Astrocyte (in vitro differentiated cells and primary cell): ENCODE measurements around the gene PVALEF. TPM values are rescaled to one million over a fixed set of nuclear protein-coding genes. Genes with fewer than 3 reads are reported as not detected.

Experiments used
- DNase-seq: peaks from one replicate; pipeline ENCODE4 v3.0.0-alpha.2; 2010; ENCODE audit warnings: low read depth
- FAIRE-seq: peaks from 2 replicates; lab custom pipeline; 2011; peaks lifted over from hg19 to GRCh38; lab: Jason Lieb, UNC
- H2AFZ ChIP-seq: 2 replicates; pipeline ENCODE4 v1.6.0; 2012; ENCODE audit warnings: low read depth, low read length, inconsistent platforms
- H3K27ac ChIP-seq: 2 replicates; pipeline ENCODE4 v1.5.1; 2011; ENCODE audit warnings: low read depth, low read length, inconsistent platforms
- H3K27me3 ChIP-seq: 2 replicates; pipeline ENCODE4 v1.6.0; 2011; ENCODE audit warnings: low read length, inconsistent platforms; ENCODE audit not compliant: insufficient read depth
- H3K36me3 ChIP-seq: 2 replicates; pipeline ENCODE4 v1.5.1; 2011; ENCODE audit warnings: low read length, inconsistent platforms; ENCODE audit not compliant: insufficient read depth
- H3K4me1 ChIP-seq: 2 replicates; pipeline ENCODE4 v1.5.1; 2011; ENCODE audit warnings: low read length, inconsistent platforms; ENCODE audit not compliant: insufficient read depth
- H3K4me2 ChIP-seq: 2 replicates; pipeline ENCODE4 v1.6.0; 2012; ENCODE audit warnings: low read length, inconsistent platforms
- H3K4me3 ChIP-seq: 2 replicates; pipeline ENCODE4 v1.5.1; 2011; ENCODE audit warnings: low read depth, mild to moderate bottlenecking, low read length, inconsistent platforms; ENCODE audit not compliant: insufficient read depth
- H3K79me2 ChIP-seq: 2 replicates; pipeline ENCODE4 v1.6.0; 2012; ENCODE audit warnings: mild to moderate bottlenecking, low read length, inconsistent platforms; ENCODE audit not compliant: insufficient read depth
- H3K9ac ChIP-seq: 2 replicates; pipeline ENCODE4 v1.6.0; 2012; ENCODE audit warnings: mild to moderate bottlenecking, low read length, inconsistent platforms
- H3K9me3 ChIP-seq: 2 replicates; pipeline ENCODE4 v1.5.1; 2012; ENCODE audit warnings: low read depth, mild to moderate bottlenecking, low read length, inconsistent platforms; ENCODE audit not compliant: insufficient read depth
- H4K20me1 ChIP-seq: 2 replicates; pipeline ENCODE4 v1.6.0; 2012; ENCODE audit warnings: low read length, inconsistent platforms; ENCODE audit not compliant: insufficient read depth
- H3K27ac Mint-ChIP-seq: one replicate; pipeline ENCODE4 v1.8.0; 2021; ENCODE audit warnings: mild to moderate bottlenecking, mixed read lengths; ENCODE audit not compliant: unreplicated experiment
- H3K27me3 Mint-ChIP-seq: one replicate; pipeline ENCODE4 v1.8.0; 2021; ENCODE audit warnings: low read depth, mixed read lengths; ENCODE audit not compliant: unreplicated experiment
- H3K36me3 Mint-ChIP-seq: one replicate; pipeline ENCODE4 v1.8.0; 2021; ENCODE audit warnings: low read depth, mixed read lengths; ENCODE audit not compliant: unreplicated experiment
- H3K4me1 Mint-ChIP-seq: one replicate; pipeline ENCODE4 v1.8.0; 2021; ENCODE audit warnings: low read depth, mixed read lengths; ENCODE audit not compliant: unreplicated experiment
- H3K4me3 Mint-ChIP-seq: one replicate; pipeline ENCODE4 v1.8.0; 2021; ENCODE audit warnings: mild to moderate bottlenecking, moderate library complexity, mixed read lengths; ENCODE audit not compliant: unreplicated experiment
- H3K9me3 Mint-ChIP-seq: one replicate; pipeline ENCODE4 v1.8.0; 2021; ENCODE audit warnings: mild to moderate bottlenecking, mixed read lengths; ENCODE audit not compliant: unreplicated experiment
- CTCF ChIP-seq: IDR thresholded peaks from 2 replicates; pipeline ENCODE4 v1.5.1; 2011; ENCODE audit warnings: low read depth, mild to moderate bottlenecking, inconsistent platforms, low read length, moderate library complexity; ENCODE audit not compliant: insufficient read depth
- EZH2 ChIP-seq: IDR thresholded peaks from 2 replicates; pipeline ENCODE4 v1.6.1; 2012; ENCODE audit warnings: mild to moderate bottlenecking, low read length, inconsistent platforms; ENCODE audit not compliant: insufficient read depth
- total RNA-seq: library from RNA; stranded (reverse); gene quantifications from 2 replicates; pipeline ENCODE4 v1.2.1, GENCODE V29; 2021

The PVALEF gene
- total RNA-seq, 1 donor from 2014 or later, result not detected

GRCh38 chr17:81197831-81198490 is 32.7 kb downstream of the PVALEF start:
- FAIRE-seq (no peak), DNase-seq (no peak)
- no peak overlapping the region for H3K27ac ChIP-seq
- no peaks in the 10 kb centered on the region for H4K20me1 ChIP-seq
- H2AFZ ChIP-seq, result no peak overlapping the region
- H3K27me3 ChIP-seq, result no peaks in the 10 kb centered on the region
- H3K4me1 ChIP-seq, result no peaks in the 10 kb centered on the region
- Mint-ChIP-seq H3K4me3 (no peak overlapping the region), H3K27me3 (no peaks in the 10 kb centered on the region), H3K4me1 (no peaks in the 10 kb centered on the region), H3K27ac (no peak overlapping the region), H3K36me3 (peaks cover 3% of the 10 kb centered on the region), H3K9me3 (no peaks in the 10 kb centered on the region)
- H3K79me2 ChIP-seq, result no peaks in the 10 kb centered on the region
- no peak overlapping the region for H3K4me3 ChIP-seq
- H3K9me3 ChIP-seq, result no peaks in the 10 kb centered on the region
- H3K4me2 ChIP-seq, result no peak overlapping the region
- TF ChIP-seq EZH2 (no peak), CTCF (no peak)
- no peak overlapping the region for H3K9ac ChIP-seq
- no peaks in the 10 kb centered on the region for H3K36me3 ChIP-seq

GRCh38 chr17:81198826-81199481 is 33.6 kb downstream of the PVALEF start:
- Mint-ChIP-seq H3K27me3 (no peaks in the 10 kb centered on the region), H3K4me3 (no peak overlapping the region), H3K36me3 (peaks cover 3% of the 10 kb centered on the region), H3K9me3 (no peaks in the 10 kb centered on the region), H3K4me1 (no peaks in the 10 kb centered on the region), H3K27ac (no peak overlapping the region)
- DNase-seq (no peak), FAIRE-seq (no peak)
- TF ChIP-seq EZH2 (no peak), CTCF (no peak)
- no peak overlapping the region for H3K27ac ChIP-seq
- no peak overlapping the region for H3K9ac ChIP-seq
- no peaks in the 10 kb centered on the region for H3K79me2 ChIP-seq
- no peaks in the 10 kb centered on the region for H3K9me3 ChIP-seq
- H3K4me3 ChIP-seq, result no peak overlapping the region
- H4K20me1 ChIP-seq, result no peaks in the 10 kb centered on the region
- H3K4me1 ChIP-seq, result no peaks in the 10 kb centered on the region
- no peaks in the 10 kb centered on the region for H3K36me3 ChIP-seq
- no peak overlapping the region for H3K4me2 ChIP-seq
- no peaks in the 10 kb centered on the region for H3K27me3 ChIP-seq
- no peak overlapping the region for H2AFZ ChIP-seq

- peaks cover 4% of the 10 kb centered on the region for H3K36me3 Mint-ChIP-seq
- no peak for TF ChIP-seq CTCF
- no peak for TF ChIP-seq EZH2
Measured at GRCh38 chr17:81199482-81199830, 34.1 kb downstream of the PVALEF start.

More at GRCh38 chr17:81199482-81199830, 34.1 kb downstream of the PVALEF start:
- H3K4me3 ChIP-seq, result no peak overlapping the region
- DNase-seq, result no peak
- peaks cover 2% of the 10 kb centered on the region for H3K27me3 Mint-ChIP-seq
- H3K9me3 ChIP-seq, result no peaks in the 10 kb centered on the region
- no peak overlapping the region for H3K4me2 ChIP-seq
- no peak overlapping the region for H3K27ac ChIP-seq
- H3K9me3 Mint-ChIP-seq, result no peaks in the 10 kb centered on the region
- H2AFZ ChIP-seq, result no peak overlapping the region
- H3K27me3 ChIP-seq, result no peaks in the 10 kb centered on the region
- H3K27ac Mint-ChIP-seq, result no peak overlapping the region
- no peaks in the 10 kb centered on the region for H3K36me3 ChIP-seq
- no peak for FAIRE-seq
- no peaks in the 10 kb centered on the region for H3K4me1 Mint-ChIP-seq
- no peak overlapping the region for H3K4me3 Mint-ChIP-seq
- H3K79me2 ChIP-seq, result no peaks in the 10 kb centered on the region
- H4K20me1 ChIP-seq, result no peaks in the 10 kb centered on the region
- no peak overlapping the region for H3K9ac ChIP-seq
- H3K4me1 ChIP-seq, result no peaks in the 10 kb centered on the region
